GM23248 (cell line): ENCODE results near the gene CCDC188.

Experiments
- EZH2 ChIP-seq: fragments of 200-600 bp; sonication (generic); IDR thresholded peaks from 2 replicates; pipeline ENCODE4 v1.6.1; 2018; ENCODE audit warnings: antibody characterized with exemption, mild to moderate bottlenecking; ENCODE audit not compliant: insufficient read depth, poor library complexity, severe bottlenecking
- EZH2phosphoT487 ChIP-seq: fragments of 200-600 bp; sonication (generic); IDR thresholded peaks from 2 replicates; pipeline ENCODE4 v1.6.1; 2018; ENCODE audit warnings: antibody characterized with exemption, moderate library complexity, mild to moderate bottlenecking, low read depth; ENCODE audit not compliant: insufficient read depth

- no peak for TF ChIP-seq EZH2
- no peak for TF ChIP-seq EZH2phosphoT487
Measured at GRCh38 chr22:20152464-20152890, 1.6 kb upstream of the CCDC188 start.
